ENCODE data around the gene CAMKMT.

DNA sequence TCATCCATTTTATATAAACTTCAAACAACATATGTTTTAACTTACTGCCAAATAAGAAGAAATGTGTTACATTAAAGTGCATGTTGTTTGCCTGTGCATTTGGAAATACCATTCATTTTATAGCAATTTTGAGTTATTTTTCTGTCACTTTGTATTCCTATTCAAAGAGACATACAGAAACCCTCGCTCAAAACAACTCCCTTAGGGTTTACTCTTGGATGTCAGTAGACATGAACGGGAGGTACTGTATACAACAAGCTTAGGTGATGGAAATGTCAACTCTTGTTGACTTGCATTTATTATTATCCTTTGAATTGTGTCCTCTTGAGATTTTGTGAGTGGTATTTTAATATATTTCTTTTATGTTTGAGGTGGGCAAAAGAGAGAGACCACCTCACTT lies 132.3 kb downstream of the CAMKMT start:
- TF ChIP-seq, protein P1, sequence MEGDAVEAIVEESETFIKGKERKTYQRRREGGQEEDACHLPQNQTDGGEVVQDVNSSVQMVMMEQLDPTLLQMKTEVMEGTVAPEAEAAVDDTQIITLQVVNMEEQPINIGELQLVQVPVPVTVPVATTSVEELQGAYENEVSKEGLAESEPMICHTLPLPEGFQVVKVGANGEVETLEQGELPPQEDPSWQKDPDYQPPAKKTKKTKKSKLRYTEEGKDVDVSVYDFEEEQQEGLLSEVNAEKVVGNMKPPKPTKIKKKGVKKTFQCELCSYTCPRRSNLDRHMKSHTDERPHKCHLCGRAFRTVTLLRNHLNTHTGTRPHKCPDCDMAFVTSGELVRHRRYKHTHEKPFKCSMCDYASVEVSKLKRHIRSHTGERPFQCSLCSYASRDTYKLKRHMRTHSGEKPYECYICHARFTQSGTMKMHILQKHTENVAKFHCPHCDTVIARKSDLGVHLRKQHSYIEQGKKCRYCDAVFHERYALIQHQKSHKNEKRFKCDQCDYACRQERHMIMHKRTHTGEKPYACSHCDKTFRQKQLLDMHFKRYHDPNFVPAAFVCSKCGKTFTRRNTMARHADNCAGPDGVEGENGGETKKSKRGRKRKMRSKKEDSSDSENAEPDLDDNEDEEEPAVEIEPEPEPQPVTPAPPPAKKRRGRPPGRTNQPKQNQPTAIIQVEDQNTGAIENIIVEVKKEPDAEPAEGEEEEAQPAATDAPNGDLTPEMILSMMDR (IDR thresholded peaks at IDR 0.05) = no peak
- TF ChIP-seq POLR2A (IDR thresholded peaks at IDR 0.05) = no peak
- no peak for TF ChIP-seq POLR2AphosphoS5 (IDR thresholded peaks at IDR 0.05)
